Body of pancreas (tissue), 4 donors: ENCODE data around the gene CDH4.

Source experiments
- POLR2A ChIP-seq, 3 donors: fragments of 450-650 bp; IDR thresholded peaks; one replicate each; pipeline ENCODE4 v1.6.1; 2016; ENCODE audit warnings: antibody characterized with exemption in 3 of 3, mild to moderate bottlenecking in 2 of 3
- TF ChIP-seq, protein P1 (sequence below), 7 experiments: fragments of 450-650 bp in 4 of 7; fragments of 200-600 bp in 3 of 7; sonication (generic) in 3 of 7; IDR thresholded peaks; one replicate each; pipeline ENCODE4 v1.5.1; 2016 to 2019; ENCODE audit warnings: antibody characterized with exemption in 7 of 7

DNA sequence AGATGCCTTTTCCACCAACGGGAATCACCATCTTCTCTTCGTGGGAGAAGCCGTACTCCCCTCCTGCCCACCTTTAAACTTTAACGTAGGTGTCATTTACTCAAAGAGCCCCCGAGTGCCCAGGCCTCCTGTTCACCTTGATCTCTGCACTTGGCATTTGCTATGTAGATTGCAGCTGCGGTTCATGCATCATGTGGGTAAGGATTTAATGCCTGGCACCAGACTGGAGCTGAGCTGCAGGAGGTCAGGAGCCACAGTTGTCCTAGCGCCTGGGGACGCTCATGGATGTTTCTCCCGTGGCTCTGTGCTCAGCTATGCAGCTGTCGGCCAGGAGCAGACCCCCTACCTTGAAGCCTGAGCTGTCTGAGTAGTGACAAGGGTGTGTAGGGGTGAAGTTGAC lies 133.7 kb downstream of the CDH4 start:
- TF ChIP-seq, protein P1, sequence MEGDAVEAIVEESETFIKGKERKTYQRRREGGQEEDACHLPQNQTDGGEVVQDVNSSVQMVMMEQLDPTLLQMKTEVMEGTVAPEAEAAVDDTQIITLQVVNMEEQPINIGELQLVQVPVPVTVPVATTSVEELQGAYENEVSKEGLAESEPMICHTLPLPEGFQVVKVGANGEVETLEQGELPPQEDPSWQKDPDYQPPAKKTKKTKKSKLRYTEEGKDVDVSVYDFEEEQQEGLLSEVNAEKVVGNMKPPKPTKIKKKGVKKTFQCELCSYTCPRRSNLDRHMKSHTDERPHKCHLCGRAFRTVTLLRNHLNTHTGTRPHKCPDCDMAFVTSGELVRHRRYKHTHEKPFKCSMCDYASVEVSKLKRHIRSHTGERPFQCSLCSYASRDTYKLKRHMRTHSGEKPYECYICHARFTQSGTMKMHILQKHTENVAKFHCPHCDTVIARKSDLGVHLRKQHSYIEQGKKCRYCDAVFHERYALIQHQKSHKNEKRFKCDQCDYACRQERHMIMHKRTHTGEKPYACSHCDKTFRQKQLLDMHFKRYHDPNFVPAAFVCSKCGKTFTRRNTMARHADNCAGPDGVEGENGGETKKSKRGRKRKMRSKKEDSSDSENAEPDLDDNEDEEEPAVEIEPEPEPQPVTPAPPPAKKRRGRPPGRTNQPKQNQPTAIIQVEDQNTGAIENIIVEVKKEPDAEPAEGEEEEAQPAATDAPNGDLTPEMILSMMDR (IDR thresholded peaks at IDR 0.05): no peak
- TF ChIP-seq POLR2A (IDR thresholded peaks at IDR 0.05): no peak
